Type B pancreatic cell (in vitro differentiated cells): ENCODE data around the gene CYTIP. TPM values are rescaled to one million over a fixed set of nuclear protein-coding genes. Genes with fewer than 3 reads are reported as not detected.
"Not testable (repeated sequence)": the region's sequence is repeated elsewhere in the genome, so short reads cannot be mapped to it uniquely, and the experiment has no call there.

Source experiments
- DNase-seq: peaks from one replicate; pipeline ENCODE4 v3.0.0; 2021; ENCODE audit warnings: mixed read lengths; ENCODE audit not compliant: unreplicated experiment; ENCODE audit errors: extremely low spot score
- H3K27ac Mint-ChIP-seq: 2 replicates; pipeline ENCODE4 v1.8.0; 2021; ENCODE audit warnings: mild to moderate bottlenecking, mixed read lengths
- H3K27me3 Mint-ChIP-seq: 2 replicates; pipeline ENCODE4 v1.8.0; 2021; ENCODE audit warnings: mixed read lengths
- H3K36me3 Mint-ChIP-seq: 2 replicates; pipeline ENCODE4 v1.8.0; 2021; ENCODE audit warnings: mixed read lengths
- H3K4me1 Mint-ChIP-seq: one replicate; pipeline ENCODE4 v1.8.0; 2021; ENCODE audit warnings: mixed read lengths; ENCODE audit not compliant: unreplicated experiment
- H3K4me3 Mint-ChIP-seq: 2 replicates; pipeline ENCODE4 v1.8.0; 2021; ENCODE audit warnings: mild to moderate bottlenecking, mixed read lengths
- H3K9me3 Mint-ChIP-seq: 2 replicates; pipeline ENCODE4 v1.8.0; 2021; ENCODE audit warnings: mixed read lengths
- CTCF ChIP-seq: fragments of 200-600 bp; sonication (generic); conservative IDR thresholded peaks from 2 replicates; pipeline ENCODE4 v1.5.0; 2021; ENCODE audit warnings: antibody characterized with exemption, mild to moderate bottlenecking
- total RNA-seq: library from RNA; stranded (reverse); gene quantifications from 2 replicates; pipeline ENCODE4 v1.2.1, GENCODE V29; 2021; ENCODE audit warnings: low replicate concordance

Gene CYTIP
- total RNA-seq, 1 donor from 2014 or later: 0.51 TPM

GRCh38 chr2:157415591-157416101 is 28.2 kb downstream of the CYTIP start:
- H3K4me3 Mint-ChIP-seq: no peak overlapping the region
- H3K9me3 Mint-ChIP-seq: no peaks in the 10 kb centered on the region
- no peak for TF ChIP-seq CTCF
- no peak overlapping the region for H3K27ac Mint-ChIP-seq
- no peak for DNase-seq
- no peaks in the 10 kb centered on the region for H3K27me3 Mint-ChIP-seq
- H3K4me1 Mint-ChIP-seq: no peaks in the 10 kb centered on the region
- H3K36me3 Mint-ChIP-seq: no peaks in the 10 kb centered on the region

GRCh38 chr2:157414050-157414449 is 29.8 kb downstream of the CYTIP start:
- no peak overlapping the region for H3K4me3 Mint-ChIP-seq
- H3K9me3 Mint-ChIP-seq: no peaks in the 10 kb centered on the region
- peaks cover 5% of the 10 kb centered on the region for H3K27me3 Mint-ChIP-seq
- H3K27ac Mint-ChIP-seq: no peak overlapping the region
- no peaks in the 10 kb centered on the region for H3K36me3 Mint-ChIP-seq
- no peaks in the 10 kb centered on the region for H3K4me1 Mint-ChIP-seq
- no peak for DNase-seq
- TF ChIP-seq CTCF: no peak

GRCh38 chr2:157413326-157414035 is 30.4 kb downstream of the CYTIP start:
- H3K27ac Mint-ChIP-seq: no peak overlapping the region
- no peaks in the 10 kb centered on the region for H3K36me3 Mint-ChIP-seq
- no peaks in the 10 kb centered on the region for H3K9me3 Mint-ChIP-seq
- no peak for DNase-seq
- H3K4me3 Mint-ChIP-seq: no peak overlapping the region
- no peaks in the 10 kb centered on the region for H3K4me1 Mint-ChIP-seq
- H3K27me3 Mint-ChIP-seq: peaks cover 5% of the 10 kb centered on the region
- TF ChIP-seq CTCF: no peak

GRCh38 chr2:157411624-157412336 is 32.1 kb downstream of the CYTIP start:
- Mint-ChIP-seq H3K27ac (no peak overlapping the region), H3K4me3 (no peak overlapping the region), H3K27me3 (peaks cover 5% of the 10 kb centered on the region), H3K9me3 (no peaks in the 10 kb centered on the region), H3K4me1 (no peaks in the 10 kb centered on the region), H3K36me3 (no peaks in the 10 kb centered on the region)
- DNase-seq: no peak
- no peak for TF ChIP-seq CTCF

GRCh38 chr2:157405398-157405797 is 38.5 kb downstream of the CYTIP start:
- H3K4me1 Mint-ChIP-seq, H3K27me3 Mint-ChIP-seq, H3K4me3 Mint-ChIP-seq, H3K27ac Mint-ChIP-seq, DNase-seq, H3K36me3 Mint-ChIP-seq, H3K9me3 Mint-ChIP-seq: not testable (repeated sequence)

- Mint-ChIP-seq H3K9me3 (no peaks in the 10 kb centered on the region), H3K4me3 (no peak overlapping the region), H3K4me1 (no peaks in the 10 kb centered on the region), H3K27ac (no peak overlapping the region), H3K27me3 (no peaks in the 10 kb centered on the region), H3K36me3 (no peaks in the 10 kb centered on the region)
- TF ChIP-seq CTCF: no peak
- DNase-seq: no peak
Measured at GRCh38 chr2:157404363-157404762, 39.5 kb downstream of the CYTIP start.

GRCh38 chr2:157402801-157403485 is 40.9 kb downstream of the CYTIP start:
- not testable (repeated sequence) for H3K27ac Mint-ChIP-seq, DNase-seq, H3K4me1 Mint-ChIP-seq, H3K36me3 Mint-ChIP-seq, H3K27me3 Mint-ChIP-seq, H3K4me3 Mint-ChIP-seq, H3K9me3 Mint-ChIP-seq
